Breast epithelium (tissue), 4 donors: ENCODE results near the gene ROPN1L. TPM values are rescaled to one million over a fixed set of nuclear protein-coding genes. Genes with fewer than 3 reads are reported as not detected.

Experiments used
- DNase-seq, 2 donors: peaks; one replicate each; pipeline ENCODE4 v3.0.0-alpha.2; 2019; ENCODE audit warnings: low spot score in 2 of 2
- H3K27ac ChIP-seq, 2 donors: fragments of 200-600 bp; sonication (generic) in 1 of 2; one replicate each; pipeline ENCODE4 v1.5.1; 2016 to 2019; ENCODE audit warnings: mild to moderate bottlenecking in 1 of 2
- H3K27me3 ChIP-seq, 2 donors: fragments of 200-600 bp; sonication (generic) in 1 of 2; one replicate each; pipeline versions ENCODE4 v1.5.1 to v1.6.0; 2017 to 2019; ENCODE audit warnings: control low read depth in 1 of 2, mild to moderate bottlenecking in 1 of 2
- H3K36me3 ChIP-seq: fragments of 200-600 bp; one replicate; pipeline ENCODE4 v1.5.1; 2019
- H3K4me1 ChIP-seq, 2 donors: fragments of 200-600 bp; sonication (generic); one replicate each; pipeline ENCODE4 v1.5.1; 2016 to 2019; ENCODE audit warnings: control low read depth in 1 of 2
- H3K4me3 ChIP-seq, 3 donors: fragments of 200-600 bp; sonication (generic); 1 replicate in 2 of 3; 2 replicates in 1 of 3; pipeline ENCODE4 v1.5.1; 2016 to 2019; ENCODE audit warnings: mild to moderate bottlenecking in 3 of 3, moderate library complexity in 2 of 3
- H3K9me3 ChIP-seq, 2 donors: fragments of 200-600 bp; sonication (generic) in 1 of 2; one replicate each; pipeline ENCODE4 v1.5.1; 2016 to 2019; ENCODE audit warnings: control low read depth in 1 of 2
- POLR2A ChIP-seq: fragments of 450-650 bp; IDR thresholded peaks from one replicate; pipeline ENCODE4 v1.6.1; 2016; ENCODE audit warnings: antibody characterized with exemption, mild to moderate bottlenecking, moderate library complexity
- POLR2AphosphoS5 ChIP-seq, 3 donors: sonication (generic); formaldehyde crosslinking; IDR thresholded peaks; one replicate each; pipeline ENCODE4 v1.6.1; 2017; ENCODE audit warnings: antibody characterized with exemption in 3 of 3
- intact Hi-C: fragments of 100-400 bp; cut with DNase I; formaldehyde crosslinking; loops from one replicate; pipeline ENCODE4 v1.15.1; 2023; ENCODE audit warnings: low total_unique reads
- total RNA-seq, 3 donors: library from RNA; depleted of rRNA; stranded (reverse); fragments of >200 nt; gene quantifications; one replicate each; pipeline ENCODE4 v1.1.0, GENCODE V29; 2016
- TF ChIP-seq, protein P1 (sequence below), 3 donors: fragments of 450-650 bp; IDR thresholded peaks; one replicate each; pipeline ENCODE4 v1.5.1; 2016 to 2017; ENCODE audit warnings: antibody characterized with exemption in 3 of 3, mild to moderate bottlenecking in 3 of 3, moderate library complexity in 3 of 3

The ROPN1L gene
- total RNA-seq, 3 donors from 2014 or later = 0.29 to 2.9 (median 0.48) TPM

- TF ChIP-seq POLR2AphosphoS5 (IDR thresholded peaks at IDR 0.05) (no peak), POLR2A (no peak)
- TF ChIP-seq, protein P1, sequence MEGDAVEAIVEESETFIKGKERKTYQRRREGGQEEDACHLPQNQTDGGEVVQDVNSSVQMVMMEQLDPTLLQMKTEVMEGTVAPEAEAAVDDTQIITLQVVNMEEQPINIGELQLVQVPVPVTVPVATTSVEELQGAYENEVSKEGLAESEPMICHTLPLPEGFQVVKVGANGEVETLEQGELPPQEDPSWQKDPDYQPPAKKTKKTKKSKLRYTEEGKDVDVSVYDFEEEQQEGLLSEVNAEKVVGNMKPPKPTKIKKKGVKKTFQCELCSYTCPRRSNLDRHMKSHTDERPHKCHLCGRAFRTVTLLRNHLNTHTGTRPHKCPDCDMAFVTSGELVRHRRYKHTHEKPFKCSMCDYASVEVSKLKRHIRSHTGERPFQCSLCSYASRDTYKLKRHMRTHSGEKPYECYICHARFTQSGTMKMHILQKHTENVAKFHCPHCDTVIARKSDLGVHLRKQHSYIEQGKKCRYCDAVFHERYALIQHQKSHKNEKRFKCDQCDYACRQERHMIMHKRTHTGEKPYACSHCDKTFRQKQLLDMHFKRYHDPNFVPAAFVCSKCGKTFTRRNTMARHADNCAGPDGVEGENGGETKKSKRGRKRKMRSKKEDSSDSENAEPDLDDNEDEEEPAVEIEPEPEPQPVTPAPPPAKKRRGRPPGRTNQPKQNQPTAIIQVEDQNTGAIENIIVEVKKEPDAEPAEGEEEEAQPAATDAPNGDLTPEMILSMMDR (IDR thresholded peaks at IDR 0.05) = no peak
- intact Hi-C loops = no loop called here
- Histone ChIP-seq H3K4me3 (no peak overlapping the region), H3K9me3 (no peaks in the 10 kb centered on the region), H3K27ac (no peak overlapping the region), H3K4me1 (no peaks in the 10 kb centered on the region), H3K36me3 (no peaks in the 10 kb centered on the region), H3K27me3 (no peaks in the 10 kb centered on the region)
- no peak for DNase-seq
Observed at GRCh38 chr5:10503321-10503720, 61.6 kb downstream of the ROPN1L start.

- Histone ChIP-seq H3K27me3 (no peaks in the 10 kb centered on the region), H3K9me3 (no peaks in the 10 kb centered on the region), H3K36me3 (no peaks in the 10 kb centered on the region), H3K4me1 (no peaks in the 10 kb centered on the region), H3K4me3 (no peak overlapping the region), H3K27ac (no peak overlapping the region)
- no peak for DNase-seq
- intact Hi-C loops = no loop called here
- no peak for TF ChIP-seq POLR2A
- TF ChIP-seq, protein P1 (IDR thresholded peaks at IDR 0.05) = no peak
- no peak for TF ChIP-seq POLR2AphosphoS5 (IDR thresholded peaks at IDR 0.05)
Observed at GRCh38 chr5:10503997-10504793, 62.5 kb downstream of the ROPN1L start.

- no peaks in the 10 kb centered on the region for H3K36me3 ChIP-seq
- H3K27me3 ChIP-seq = no peaks in the 10 kb centered on the region
- H3K4me1 ChIP-seq = no peaks in the 10 kb centered on the region
- no peak overlapping the region for H3K4me3 ChIP-seq
- TF ChIP-seq, protein P1 (IDR thresholded peaks at IDR 0.05) = no peak
- TF ChIP-seq POLR2AphosphoS5 (IDR thresholded peaks at IDR 0.05) (no peak), POLR2A (no peak)
- no peak for DNase-seq
- H3K9me3 ChIP-seq = no peaks in the 10 kb centered on the region
- H3K27ac ChIP-seq = no peak overlapping the region
- intact Hi-C loops = no loop called here
Observed at GRCh38 chr5:10505517-10506095, 63.9 kb downstream of the ROPN1L start.

DNA sequence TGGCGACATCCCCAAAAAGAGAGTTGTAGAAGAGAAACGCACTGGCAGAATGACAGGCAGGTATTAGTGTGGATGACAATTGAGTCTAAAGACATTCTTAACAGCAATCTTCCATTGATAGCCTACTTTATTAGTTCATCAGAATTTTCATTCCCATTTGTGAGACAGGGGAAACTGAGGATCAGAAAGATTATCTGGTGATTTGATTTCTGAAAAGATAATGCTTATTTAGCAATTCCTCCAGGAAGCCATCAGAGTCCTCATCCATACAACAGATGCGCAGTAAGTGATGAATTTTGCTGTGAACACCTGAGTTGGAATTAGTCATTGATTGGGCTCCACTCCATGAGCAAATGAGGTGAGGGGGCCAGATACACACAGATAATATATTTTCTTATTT, 64.9 kb downstream of the ROPN1L start:
- intact Hi-C loops = no loop called here
- no peaks in the 10 kb centered on the region for H3K4me1 ChIP-seq

More for the DNA sequence above, 64.9 kb downstream of the ROPN1L start:
- no peak for DNase-seq
- H3K27me3 ChIP-seq = no peaks in the 10 kb centered on the region
- H3K36me3 ChIP-seq = no peaks in the 10 kb centered on the region
- TF ChIP-seq, protein P1 (IDR thresholded peaks at IDR 0.05) = no peak
- TF ChIP-seq POLR2A = no peak
- TF ChIP-seq POLR2AphosphoS5 (IDR thresholded peaks at IDR 0.05) = no peak
- no peaks in the 10 kb centered on the region for H3K9me3 ChIP-seq
- no peak overlapping the region for H3K27ac ChIP-seq
- H3K4me3 ChIP-seq = no peak overlapping the region
